DND-41 (cell line): ENCODE measurements around the gene TRIM47.

Source experiments
- CTCF ChIP-seq: IDR thresholded peaks from 2 replicates; pipeline ENCODE4 v1.5.1; 2012; ENCODE audit warnings: borderline replicate concordance, low read length, moderate library complexity, mild to moderate bottlenecking; ENCODE audit not compliant: poor library complexity, severe bottlenecking; ENCODE audit errors: extremely low read depth
- EZH2 ChIP-seq: IDR thresholded peaks from 3 replicates; pipeline ENCODE4 v1.6.1; 2012; ENCODE audit warnings: borderline replicate concordance, low read depth, mild to moderate bottlenecking, moderate library complexity, low read length, inconsistent platforms; ENCODE audit not compliant: severe bottlenecking

DNA sequence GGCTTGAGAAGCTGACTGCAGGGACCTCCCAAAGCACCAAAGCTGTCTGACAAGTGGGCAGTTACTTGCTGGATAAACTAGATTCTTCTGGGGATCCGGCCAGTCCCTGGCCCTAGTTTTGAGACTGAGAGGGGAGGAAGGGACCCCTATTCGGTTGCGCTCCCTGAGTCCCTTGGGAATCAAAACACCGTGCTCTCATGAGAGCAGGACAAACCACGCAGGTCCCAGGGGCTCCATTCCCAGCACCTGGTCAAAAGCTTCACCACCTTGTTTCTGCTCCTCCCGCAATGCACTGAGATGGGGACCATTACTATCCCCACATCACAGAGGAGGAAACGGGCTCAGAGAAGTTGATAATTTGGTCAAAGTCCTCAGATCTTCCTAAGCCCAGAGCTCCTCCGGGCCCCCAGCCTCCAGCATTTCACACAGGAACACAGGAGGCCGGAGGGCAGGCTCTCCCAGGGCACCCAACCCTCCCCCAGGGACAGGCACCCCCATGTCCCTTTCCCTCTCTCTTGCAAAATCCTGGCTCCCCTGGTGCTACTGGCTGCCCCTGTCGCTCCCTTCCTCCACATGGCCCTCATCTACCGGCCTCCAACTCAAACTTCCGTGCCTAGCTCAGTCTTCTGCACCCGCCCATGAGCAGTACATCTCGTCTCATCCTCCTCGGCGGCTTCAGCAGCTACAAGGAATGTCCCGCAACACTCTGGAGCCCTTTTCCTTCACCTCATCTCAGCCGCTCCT, 15.1 kb upstream of the TRIM47 start:
- no peak for TF ChIP-seq CTCF
- no peak for TF ChIP-seq EZH2
